DMS53 (cell line): Measurements from ENCODE around the gene FAM107B.
"Not testable (repeated sequence)": the region's sequence is repeated elsewhere in the genome, so short reads cannot be mapped to it uniquely, and the experiment has no call there.

Source experiments
- DNase-seq: peaks from one replicate; lab custom pipeline; 2025; lab: John Stamatoyannopoulos, UW

FAM107B gene

GRCh38 chr10:14774797-14775196 lies at the start of gene FAM107B:
Gene FAM107B, minus strand, starts transcription at chr10:14774897. Its CDS starts 234 bp downstream, at chr10:14774663.
- DNase-seq, result no peak

GRCh38 chr10:14823966-14824365 lies 49.3 kb upstream of the FAM107B start:
- no peak for DNase-seq

- peak; percentile 78 for DNase-seq
These were observed 48.4 kb upstream of the FAM107B start for GRCh38 chr10:14822879-14823755.

- no peak for DNase-seq
These were observed 47.1 kb upstream of the FAM107B start for GRCh38 chr10:14821635-14822375.

- DNase-seq, result no peak
These were observed 46.1 kb upstream of the FAM107B start for GRCh38 chr10:14820775-14821154.

GRCh38 chr10:14820010-14820774 lies 45.5 kb upstream of the FAM107B start:
- DNase-seq, result no peak

GRCh38 chr10:14816717-14817116 lies 42.0 kb upstream of the FAM107B start:
- DNase-seq, result not testable (repeated sequence)

- DNase-seq, result no peak
These were observed 41.0 kb upstream of the FAM107B start for GRCh38 chr10:14815681-14816080.

GRCh38 chr10:14812271-14812670 lies 37.6 kb upstream of the FAM107B start:
- no peak for DNase-seq

DNA sequence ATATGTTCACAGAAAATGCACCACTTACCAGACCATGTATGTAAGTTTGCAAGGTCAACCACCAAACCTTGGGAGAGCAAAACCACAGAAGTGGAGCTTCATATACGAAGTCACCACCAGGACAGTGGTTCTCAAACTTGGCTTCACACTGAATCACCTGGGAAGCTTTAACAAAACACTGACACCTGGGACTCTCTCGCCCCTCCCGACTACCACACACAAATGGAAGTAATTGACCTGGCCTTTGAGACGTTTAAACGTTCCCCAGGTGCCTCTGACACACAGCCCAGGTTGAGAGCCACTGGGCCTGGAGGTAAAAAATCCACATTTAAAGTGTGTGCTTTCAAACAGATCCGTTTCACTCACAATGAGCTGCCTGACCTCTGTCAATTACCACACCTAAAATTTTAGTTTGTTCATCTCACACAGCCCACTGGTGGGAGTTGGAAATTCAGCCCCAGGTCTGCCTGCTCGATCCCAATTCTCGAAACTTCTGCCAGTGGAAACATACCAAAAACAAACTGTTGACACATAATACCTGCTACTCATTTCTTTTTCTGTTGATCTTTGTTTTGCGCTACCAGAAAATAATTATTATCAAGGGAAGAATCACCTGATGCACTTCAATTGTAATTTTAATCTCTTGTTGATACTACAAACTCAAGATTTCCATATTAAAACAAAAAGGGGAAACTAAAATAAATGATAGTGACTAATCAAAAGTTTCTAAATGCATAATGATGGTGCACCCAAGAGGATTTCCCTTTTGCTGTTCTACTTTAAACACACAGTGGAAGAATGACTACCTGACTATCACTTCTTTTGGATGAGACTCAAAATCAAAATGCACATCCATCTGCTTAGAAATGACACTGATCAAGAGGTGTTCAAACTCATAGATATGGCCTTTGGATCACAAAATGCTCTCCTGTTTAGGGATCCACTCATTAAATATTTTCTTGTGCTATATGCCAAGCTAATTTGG lies 36.6 kb upstream of the FAM107B start:
- DNase-seq, result no peak

DNA sequence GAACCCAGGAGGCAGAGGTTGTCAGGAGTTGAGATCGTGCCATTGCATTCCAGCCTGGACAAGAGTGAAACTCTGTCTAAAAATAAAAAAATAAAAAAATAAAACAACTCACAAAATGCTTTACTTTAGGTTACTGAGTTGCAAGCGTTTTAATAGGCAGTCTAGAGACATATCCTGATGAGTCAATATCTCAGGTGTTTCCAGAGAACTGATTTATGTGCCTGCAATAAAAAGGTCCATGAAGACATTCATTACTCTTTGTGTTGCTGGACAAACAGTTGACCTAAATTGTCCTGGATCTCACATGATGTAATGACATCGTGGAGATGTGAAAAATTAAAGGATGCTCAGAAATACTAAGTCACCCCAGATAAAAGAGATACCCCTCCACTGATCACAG lies 31.6 kb upstream of the FAM107B start:
- DNase-seq, result no peak

DNA sequence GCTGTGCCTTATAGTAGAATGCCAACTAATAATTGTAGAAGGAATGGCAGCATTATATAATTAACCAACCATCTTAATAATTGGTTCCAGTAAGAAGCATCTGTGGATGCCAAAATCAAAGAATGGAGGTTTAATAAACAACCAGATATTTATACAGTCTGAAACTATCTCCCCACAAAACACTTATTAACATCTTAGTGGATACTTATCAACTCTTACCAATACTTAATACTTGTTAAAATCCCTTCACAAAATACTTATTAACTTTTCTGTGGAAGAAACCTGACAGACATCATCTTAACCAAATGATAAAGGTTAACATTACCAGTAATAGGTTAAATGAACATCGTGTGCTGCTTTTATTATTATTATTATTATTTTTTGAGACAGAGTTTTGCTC lies 29.1 kb upstream of the FAM107B start:
- DNase-seq, result no peak

DNA sequence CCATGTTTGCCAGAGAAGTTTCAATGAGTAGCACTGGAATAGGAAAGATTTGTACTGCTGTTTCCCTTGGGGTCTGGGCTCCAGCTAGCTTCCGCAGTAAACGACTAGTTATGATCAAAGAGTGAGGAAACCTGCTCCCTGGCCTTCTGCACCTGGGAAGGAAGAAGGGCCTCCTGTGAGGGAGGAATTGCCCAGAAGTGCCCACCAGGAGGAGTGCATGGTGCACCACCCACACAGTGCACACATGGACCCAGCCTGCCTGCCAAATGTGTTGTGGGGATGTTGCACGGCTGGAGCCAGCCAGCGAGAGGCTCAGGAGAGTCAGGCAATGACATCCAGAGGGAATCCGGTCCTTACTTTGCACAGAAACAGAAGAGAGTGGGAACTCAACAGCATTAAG lies 27.0 kb upstream of the FAM107B start:
- no peak for DNase-seq

GRCh38 chr10:14800397-14800796 lies 25.7 kb upstream of the FAM107B start:
- DNase-seq, result no peak

DNA sequence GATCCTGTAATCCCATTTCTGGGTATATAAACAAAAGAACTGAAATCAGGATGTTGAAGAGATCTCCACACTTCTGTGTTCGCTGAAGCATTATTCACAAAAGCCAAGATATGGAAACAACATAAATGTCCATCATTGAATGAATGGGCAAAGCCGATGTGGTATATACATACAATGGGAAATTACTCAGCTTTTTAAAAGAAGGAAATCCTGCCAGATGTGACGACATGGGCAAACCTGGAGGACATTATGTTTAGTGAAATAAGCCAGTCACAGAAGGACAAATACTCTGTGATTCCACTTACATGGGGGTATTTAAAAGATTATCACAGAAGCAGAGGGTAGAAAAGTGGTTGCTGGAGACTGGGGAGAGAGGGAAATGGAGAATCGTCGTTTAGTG lies 23.9 kb upstream of the FAM107B start:
- DNase-seq, result no peak

DNA sequence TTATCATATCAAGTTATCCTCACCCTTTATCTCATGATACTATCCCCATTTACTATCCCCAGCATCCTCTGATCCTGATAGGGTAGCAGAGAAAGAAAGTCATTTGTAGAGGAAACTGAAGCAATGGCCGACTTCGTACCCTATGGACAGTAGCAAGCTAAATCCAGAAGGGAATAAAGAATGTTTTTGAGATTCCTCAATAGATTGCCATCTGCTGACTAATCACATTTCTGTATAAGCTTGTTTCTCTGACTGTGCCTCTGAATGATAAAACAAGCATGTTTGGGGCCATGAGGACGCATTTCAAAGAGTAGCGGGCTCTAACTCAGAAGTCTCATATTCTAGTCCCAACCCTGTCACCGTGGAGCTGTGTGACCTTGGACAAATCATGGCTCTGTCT lies 13.2 kb upstream of the FAM107B start:
- DNase-seq, result no peak

DNA sequence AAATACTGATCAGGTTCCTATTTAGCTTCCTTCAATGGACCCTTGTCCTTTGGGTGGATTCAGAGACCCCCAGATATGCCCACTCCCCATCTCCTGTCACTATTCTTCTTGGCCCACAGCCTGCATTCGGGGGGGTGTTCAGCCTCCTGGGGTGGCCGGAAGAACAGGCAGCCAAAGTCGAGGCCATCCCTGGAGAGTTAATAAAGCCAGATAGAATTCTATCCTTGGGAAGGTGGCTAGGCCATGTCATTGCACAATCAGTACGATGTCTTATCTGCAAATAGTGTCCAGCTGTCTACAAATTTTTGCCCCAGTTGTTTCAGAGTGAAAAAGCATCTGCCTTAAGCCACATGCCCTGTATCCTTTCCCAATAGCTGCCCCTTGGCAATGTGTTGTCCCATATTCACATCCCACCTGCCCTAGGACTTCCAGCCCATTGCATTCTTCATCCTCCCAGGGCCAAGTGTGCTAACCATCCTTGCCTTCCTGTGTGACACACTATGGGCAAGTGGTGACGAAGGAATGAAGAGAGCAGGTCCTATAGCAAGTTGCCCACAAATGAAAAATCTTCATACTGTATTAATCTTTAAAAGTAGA lies 9.9 kb upstream of the FAM107B start:
- no peak for DNase-seq

DNA sequence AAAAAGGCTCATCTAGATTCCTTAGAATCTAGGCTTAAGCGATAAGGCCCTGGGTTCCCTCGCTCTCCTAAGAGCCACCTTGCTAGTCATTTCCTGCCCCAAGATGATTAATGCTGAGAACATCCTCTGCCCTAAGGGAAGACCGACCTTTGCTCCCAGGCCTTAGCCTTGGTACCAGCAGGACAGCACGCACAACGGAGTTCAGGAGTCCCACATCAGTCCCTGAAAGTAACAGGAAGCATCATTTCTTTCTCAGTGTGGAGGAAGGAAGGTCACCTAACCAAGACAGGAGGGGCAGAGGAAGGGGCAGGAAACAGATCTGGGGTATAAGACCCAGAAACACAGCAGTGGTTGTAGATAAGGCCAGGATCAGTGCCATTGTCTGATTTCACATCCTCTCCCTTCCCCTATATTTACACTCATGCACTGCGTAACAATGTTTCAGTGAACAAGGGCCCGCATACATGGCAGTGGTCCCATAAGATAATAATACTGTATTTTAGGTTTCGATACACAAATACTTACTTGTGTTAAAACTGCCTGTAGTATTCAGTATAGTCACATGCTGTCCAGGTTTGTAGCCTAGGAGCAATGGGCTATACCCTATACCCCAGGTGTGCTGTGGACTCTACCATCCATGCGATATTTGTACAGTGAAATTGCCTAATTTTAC lies 8.1 kb upstream of the FAM107B start:
- peak; percentile 76 for DNase-seq

DNA sequence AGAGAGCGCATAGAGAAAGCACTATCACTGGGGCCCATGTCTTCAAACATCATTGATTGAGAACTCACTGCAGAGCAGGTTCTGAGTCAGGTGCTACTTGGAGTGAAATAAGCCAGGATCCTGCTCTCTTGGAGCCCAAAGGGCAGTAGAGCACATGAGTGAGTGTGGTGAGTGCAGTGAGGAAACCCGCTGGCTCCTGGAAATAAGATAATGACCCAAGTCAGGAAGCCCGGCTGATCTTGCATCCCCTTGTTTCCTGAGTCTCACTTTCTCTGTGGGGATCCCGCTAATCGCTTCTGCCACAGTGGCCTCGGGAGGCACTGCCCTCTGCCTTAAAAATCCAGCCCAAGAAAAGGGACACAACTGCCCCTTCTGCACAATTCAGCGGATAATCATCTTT lies 7.1 kb upstream of the FAM107B start:
- DNase-seq, result no peak

GRCh38 chr10:14779001-14779651 lies 4.4 kb upstream of the FAM107B start:
- DNase-seq, result no peak
